Measurements from ENCODE around the gene CCDC81. TPM values are rescaled to one million over a fixed set of nuclear protein-coding genes. Genes with fewer than 3 reads are reported as not detected.
A peak's percentile ranks its signal among the peaks of the same experiment; 100 is the strongest.

CCDC81 gene
- total RNA-seq, 1 donor from 2014 or later, result 36.5 TPM

DNA sequence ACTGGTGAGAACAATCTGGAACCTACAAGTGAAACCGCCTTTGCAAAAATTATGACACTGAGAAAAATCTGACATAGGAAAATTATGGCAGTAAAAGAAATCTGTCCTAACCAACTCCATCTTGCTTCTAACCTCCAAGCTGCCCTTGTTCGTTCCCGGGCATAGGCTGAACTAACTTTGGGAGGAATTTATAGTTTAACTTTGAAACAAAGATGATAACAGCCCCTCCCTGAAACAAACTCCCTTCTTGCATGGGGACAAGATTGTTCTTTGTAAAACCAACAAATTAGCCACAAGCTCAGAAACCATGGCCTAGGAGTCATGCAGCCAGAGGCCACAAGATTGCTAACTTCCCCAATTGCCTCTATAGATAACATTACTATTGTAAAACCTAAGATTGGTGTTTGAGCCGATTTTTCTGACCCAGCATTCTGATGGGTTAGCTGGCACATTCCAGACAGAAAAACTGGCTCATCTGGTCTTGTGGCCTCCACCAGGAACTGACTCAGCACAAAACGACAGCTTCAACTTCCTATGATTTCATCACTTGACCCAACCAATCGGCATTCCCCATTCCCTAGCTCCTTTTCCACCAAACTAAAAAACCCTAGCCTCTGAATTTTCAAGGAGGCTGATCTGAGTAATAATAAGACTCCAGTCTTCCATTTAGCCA is 3.6 kb upstream of the CCDC81 start:
- Histone ChIP-seq H3K9me3 (no peaks in the 10 kb centered on the region), H3K27ac (no peak overlapping the region), H3K27me3 (no peaks in the 10 kb centered on the region), H3K4me3 (no peak overlapping the region), H3K4me1 (no peaks in the 10 kb centered on the region), H3K36me3 (no peaks in the 10 kb centered on the region)
- intact Hi-C loops (cut with DNase I), result no loop called here
- no peak for DNase-seq (ENCODE audit: low spot score in 2 of 2)
- TF ChIP-seq, protein P1, sequence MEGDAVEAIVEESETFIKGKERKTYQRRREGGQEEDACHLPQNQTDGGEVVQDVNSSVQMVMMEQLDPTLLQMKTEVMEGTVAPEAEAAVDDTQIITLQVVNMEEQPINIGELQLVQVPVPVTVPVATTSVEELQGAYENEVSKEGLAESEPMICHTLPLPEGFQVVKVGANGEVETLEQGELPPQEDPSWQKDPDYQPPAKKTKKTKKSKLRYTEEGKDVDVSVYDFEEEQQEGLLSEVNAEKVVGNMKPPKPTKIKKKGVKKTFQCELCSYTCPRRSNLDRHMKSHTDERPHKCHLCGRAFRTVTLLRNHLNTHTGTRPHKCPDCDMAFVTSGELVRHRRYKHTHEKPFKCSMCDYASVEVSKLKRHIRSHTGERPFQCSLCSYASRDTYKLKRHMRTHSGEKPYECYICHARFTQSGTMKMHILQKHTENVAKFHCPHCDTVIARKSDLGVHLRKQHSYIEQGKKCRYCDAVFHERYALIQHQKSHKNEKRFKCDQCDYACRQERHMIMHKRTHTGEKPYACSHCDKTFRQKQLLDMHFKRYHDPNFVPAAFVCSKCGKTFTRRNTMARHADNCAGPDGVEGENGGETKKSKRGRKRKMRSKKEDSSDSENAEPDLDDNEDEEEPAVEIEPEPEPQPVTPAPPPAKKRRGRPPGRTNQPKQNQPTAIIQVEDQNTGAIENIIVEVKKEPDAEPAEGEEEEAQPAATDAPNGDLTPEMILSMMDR (IDR thresholded peaks at IDR 0.05), result no peak

DNA sequence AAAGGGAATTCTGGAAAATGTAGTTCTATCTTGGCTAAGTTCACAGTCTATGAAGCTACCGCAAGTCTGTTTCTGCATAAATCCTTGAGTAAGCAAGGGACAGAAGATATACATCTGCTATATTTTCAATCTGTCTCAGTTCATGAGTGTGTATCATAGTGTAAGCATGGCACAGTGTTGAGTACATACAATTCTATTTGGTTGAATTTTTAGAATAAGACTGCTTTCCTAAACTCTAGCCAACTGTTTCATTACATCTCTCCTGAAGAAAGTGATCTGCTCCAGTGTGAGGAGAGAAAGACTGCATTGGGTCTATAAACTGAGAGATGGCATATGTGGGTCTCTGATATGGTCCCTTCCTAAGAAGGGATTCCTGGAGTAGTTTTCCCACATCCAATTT is 2.6 kb upstream of the CCDC81 start:
- Histone ChIP-seq H3K9me3 (no peaks in the 10 kb centered on the region), H3K27ac (no peak overlapping the region), H3K36me3 (no peaks in the 10 kb centered on the region), H3K4me3 (no peak overlapping the region), H3K27me3 (no peaks in the 10 kb centered on the region), H3K4me1 (no peaks in the 10 kb centered on the region)
- TF ChIP-seq, protein P1 (IDR thresholded peaks at IDR 0.05), result no peak
- intact Hi-C loops (cut with DNase I), result no loop called here
- DNase-seq (ENCODE audit: low spot score in 2 of 2), result no peak

DNA sequence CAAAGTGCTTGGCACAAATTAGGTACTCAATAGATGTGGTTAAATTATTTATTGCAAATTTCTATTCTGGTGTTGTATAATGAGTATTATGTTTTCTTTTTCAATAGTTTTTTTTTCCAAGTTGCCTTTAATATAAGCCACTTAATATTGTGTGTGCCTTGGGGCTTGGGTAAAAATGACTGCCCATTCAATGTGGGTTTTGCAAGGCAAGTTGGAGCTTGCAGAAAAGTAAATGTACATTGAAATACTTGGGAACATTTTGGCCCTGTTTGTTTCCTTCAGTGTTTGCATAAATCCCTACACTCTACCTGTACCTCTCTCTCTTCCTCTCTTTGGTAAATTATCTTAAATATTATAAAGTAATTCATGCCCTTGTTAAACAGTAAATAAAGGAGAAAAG is 2.1 kb upstream of the CCDC81 start:
- Histone ChIP-seq H3K9me3 (no peaks in the 10 kb centered on the region), H3K27ac (no peak overlapping the region), H3K27me3 (no peaks in the 10 kb centered on the region), H3K36me3 (no peaks in the 10 kb centered on the region), H3K4me3 (no peak overlapping the region), H3K4me1 (no peaks in the 10 kb centered on the region)
- intact Hi-C loops (cut with DNase I), result no loop called here
- TF ChIP-seq, protein P1 (IDR thresholded peaks at IDR 0.05), result no peak
- no peak for DNase-seq (ENCODE audit: low spot score in 2 of 2)

DNA sequence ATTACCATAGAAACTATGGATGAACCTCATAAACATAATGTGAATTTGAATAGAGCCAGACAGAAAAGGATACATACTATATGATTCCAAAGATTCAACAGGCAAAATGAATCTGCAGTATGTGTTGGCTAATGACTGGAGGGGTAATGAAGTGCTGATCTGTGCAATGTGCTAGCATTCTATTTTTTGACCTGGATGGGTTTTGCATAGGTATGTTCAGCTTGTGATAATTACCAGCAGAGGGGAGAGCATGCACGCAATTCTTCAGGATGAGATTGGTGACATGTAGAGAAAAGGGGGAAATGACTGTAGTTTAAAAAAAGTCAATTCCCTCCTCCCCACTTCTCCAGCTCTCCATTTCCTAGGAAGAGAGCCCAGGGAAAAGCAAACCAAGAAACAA is 618 bp upstream of the CCDC81 start:
- no peak for DNase-seq (ENCODE audit: low spot score in 2 of 2)
- no peak overlapping the region for H3K27ac ChIP-seq
- H3K4me3 ChIP-seq, result peak overlapping the region in 1 of 2 donors; percentile 53
- H3K27me3 ChIP-seq, result no peaks in the 10 kb centered on the region
- no peaks in the 10 kb centered on the region for H3K36me3 ChIP-seq
- H3K4me1 ChIP-seq, result no peaks in the 10 kb centered on the region
- no peaks in the 10 kb centered on the region for H3K9me3 ChIP-seq
- intact Hi-C loops (cut with DNase I), result no loop called here
- TF ChIP-seq, protein P1 (IDR thresholded peaks at IDR 0.05), result no peak

DNA sequence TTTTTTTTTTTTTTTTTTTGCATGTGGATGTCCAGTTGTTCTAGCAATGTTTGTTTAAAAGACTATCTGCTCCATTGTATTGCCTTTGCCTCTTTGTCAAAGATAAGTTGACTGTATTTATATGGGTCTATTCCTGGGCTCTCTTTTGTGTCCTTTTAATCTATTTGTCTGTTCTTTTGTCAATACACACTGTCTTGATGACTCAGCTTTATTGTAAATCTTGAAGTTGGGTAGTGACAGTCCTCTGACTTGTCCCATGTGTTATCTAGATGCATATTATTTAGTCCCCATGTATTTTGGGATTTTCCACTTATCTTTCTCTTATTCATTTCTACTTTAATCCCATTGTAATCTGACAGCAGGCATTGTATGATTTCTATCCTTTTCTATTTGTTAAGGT is 3.3 kb downstream of the CCDC81 start:
- Histone ChIP-seq H3K27ac (no peak overlapping the region), H3K4me1 (no peaks in the 10 kb centered on the region), H3K4me3 (no peak overlapping the region), H3K36me3 (no peaks in the 10 kb centered on the region), H3K9me3 (no peaks in the 10 kb centered on the region), H3K27me3 (no peaks in the 10 kb centered on the region)
- intact Hi-C loops (cut with DNase I), result no loop called here
- TF ChIP-seq, protein P1 (IDR thresholded peaks at IDR 0.05), result no peak
- DNase-seq (ENCODE audit: low spot score in 2 of 2), result no peak
